ENCODE data around the gene CUL4B.

DNA sequence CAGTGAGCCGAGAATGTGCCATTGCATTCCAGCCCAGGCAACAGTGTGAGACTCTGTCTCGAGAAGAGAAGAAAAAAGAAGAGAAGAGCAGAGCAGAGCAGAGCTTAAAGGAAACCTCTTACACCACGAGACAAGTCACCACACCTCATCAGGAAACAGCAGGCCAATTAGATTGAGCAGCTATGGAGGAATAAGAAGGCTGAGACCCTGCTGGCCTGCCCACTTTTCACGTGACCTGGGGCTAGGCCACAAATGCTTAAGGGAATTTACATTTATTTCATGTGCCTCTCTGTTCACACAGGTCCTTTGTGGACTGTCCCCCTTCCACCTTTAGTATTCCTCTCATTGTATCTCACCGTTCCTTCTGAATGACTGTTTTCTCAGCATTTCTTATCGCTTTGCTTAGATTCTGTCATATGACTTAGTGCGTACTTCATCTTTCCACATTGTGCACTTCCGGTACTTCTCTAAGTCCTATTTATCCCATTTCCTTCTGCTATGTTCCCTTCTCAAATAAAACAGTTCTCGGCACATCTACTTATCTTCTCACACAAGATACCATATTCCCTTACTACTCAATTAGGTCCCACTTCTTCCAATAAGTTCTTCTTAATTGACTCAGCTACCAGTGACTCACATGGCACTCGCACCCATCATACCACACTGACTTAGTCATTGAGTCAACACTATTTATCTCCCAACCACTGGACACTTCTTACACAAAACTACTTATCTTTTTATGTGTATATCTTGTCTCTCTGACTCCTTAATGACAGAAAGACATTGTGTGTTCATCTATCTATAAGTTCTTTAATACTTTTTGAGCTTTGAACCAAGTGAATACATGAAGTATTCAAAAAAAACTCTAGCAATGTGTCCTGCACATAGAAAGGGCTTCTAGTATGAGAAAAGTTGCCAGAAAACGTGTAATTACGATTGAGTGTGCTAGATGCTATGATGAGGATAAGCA, 11.0 kb downstream of the CUL4B start:
- TF ChIP-seq, protein P1, sequence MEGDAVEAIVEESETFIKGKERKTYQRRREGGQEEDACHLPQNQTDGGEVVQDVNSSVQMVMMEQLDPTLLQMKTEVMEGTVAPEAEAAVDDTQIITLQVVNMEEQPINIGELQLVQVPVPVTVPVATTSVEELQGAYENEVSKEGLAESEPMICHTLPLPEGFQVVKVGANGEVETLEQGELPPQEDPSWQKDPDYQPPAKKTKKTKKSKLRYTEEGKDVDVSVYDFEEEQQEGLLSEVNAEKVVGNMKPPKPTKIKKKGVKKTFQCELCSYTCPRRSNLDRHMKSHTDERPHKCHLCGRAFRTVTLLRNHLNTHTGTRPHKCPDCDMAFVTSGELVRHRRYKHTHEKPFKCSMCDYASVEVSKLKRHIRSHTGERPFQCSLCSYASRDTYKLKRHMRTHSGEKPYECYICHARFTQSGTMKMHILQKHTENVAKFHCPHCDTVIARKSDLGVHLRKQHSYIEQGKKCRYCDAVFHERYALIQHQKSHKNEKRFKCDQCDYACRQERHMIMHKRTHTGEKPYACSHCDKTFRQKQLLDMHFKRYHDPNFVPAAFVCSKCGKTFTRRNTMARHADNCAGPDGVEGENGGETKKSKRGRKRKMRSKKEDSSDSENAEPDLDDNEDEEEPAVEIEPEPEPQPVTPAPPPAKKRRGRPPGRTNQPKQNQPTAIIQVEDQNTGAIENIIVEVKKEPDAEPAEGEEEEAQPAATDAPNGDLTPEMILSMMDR (IDR thresholded peaks at IDR 0.05; ENCODE audit: poor library complexity), result no peak
- TF ChIP-seq EZH2 (IDR thresholded peaks at IDR 0.05; ENCODE audit: borderline replicate concordance), result no peak
